KBM-7 (cell line): Measurements from ENCODE around the gene NUP62CL.
"Not testable (repeated sequence)": the region's sequence is repeated elsewhere in the genome, so short reads cannot be mapped to it uniquely, and the experiment has no call there.

ENCODE experiments used
- DNase-seq: peaks from one replicate; pipeline ENCODE4 v3.0.0-alpha.2; 2015
- in situ Hi-C: fragments of 300-500 bp; cut with MboI; formaldehyde crosslinking; loops from 2 replicates; pipeline ENCODE4 v1.14.3; 2020; ENCODE audit warnings: low sequenced_read_pairs, low pct_unique_long_range_greater_than_20kb, mixed read lengths

The NUP62CL gene

GRCh38 chrX:107205770-107206696 lies at the start of gene NUP62CL, which contains the start of gene DNAAF6:
Gene NUP62CL (minus strand): TSS chrX:107206433. CDS start chrX:107175146, 31,287 bp downstream.
Gene DNAAF6 (plus strand): TSS chrX:107206611. CDS start chrX:107212876, 6,265 bp downstream.
- in situ Hi-C loops = no loop called here

GRCh38 chrX:107228486-107228819 lies 22.2 kb upstream of the NUP62CL start:
- in situ Hi-C loops = no loop called here
- DNase-seq = no peak

More at GRCh38 chrX:107205770-107206696, at the start of gene NUP62CL, which contains the start of gene DNAAF6:
- DNase-seq = peak; percentile 97

- DNase-seq = peak; percentile 52
- in situ Hi-C loops = no loop called here
Measured at GRCh38 chrX:107227780-107228485, 21.7 kb upstream of the NUP62CL start.

GRCh38 chrX:107226757-107227156 lies 20.5 kb upstream of the NUP62CL start:
- in situ Hi-C loops = no loop called here
- DNase-seq = no peak

- no peak for DNase-seq
- in situ Hi-C loops = no loop called here
Measured at GRCh38 chrX:107213477-107213876, 7.2 kb upstream of the NUP62CL start.

GRCh38 chrX:107207943-107208342 lies 1.7 kb upstream of the NUP62CL start:
- no peak for DNase-seq
- in situ Hi-C loops = no loop called here

GRCh38 chrX:107207089-107207488 lies 856 bp upstream of the NUP62CL start:
- peak; percentile 5 for DNase-seq
- in situ Hi-C loops = no loop called here

- in situ Hi-C loops = no loop called here
- DNase-seq = no peak
Measured at GRCh38 chrX:107206697-107207065, 448 bp upstream of the NUP62CL start.

GRCh38 chrX:107204068-107204605 lies 2.1 kb downstream of the NUP62CL start:
- peak; percentile 65 for DNase-seq

GRCh38 chrX:107199491-107199890 lies 6.7 kb downstream of the NUP62CL start:
- in situ Hi-C loops = no loop called here
- no peak for DNase-seq

More at GRCh38 chrX:107204068-107204605, 2.1 kb downstream of the NUP62CL start:
- in situ Hi-C loops = no loop called here

- DNase-seq, in situ Hi-C loops: not testable (repeated sequence)
Measured at GRCh38 chrX:107198074-107198473, 8.2 kb downstream of the NUP62CL start.

- in situ Hi-C loops = no loop called here
- peak; percentile 3 for DNase-seq
Measured at GRCh38 chrX:107197319-107197718, 8.9 kb downstream of the NUP62CL start.

GRCh38 chrX:107171369-107172102 lies 34.7 kb downstream of the NUP62CL start:
- in situ Hi-C loops = no loop called here
- DNase-seq = no peak

GRCh38 chrX:107168712-107169111 lies 37.5 kb downstream of the NUP62CL start:
- in situ Hi-C loops = no loop called here
- DNase-seq = no peak

- in situ Hi-C loops = no loop called here
- DNase-seq = no peak
Measured at GRCh38 chrX:107168257-107168656, 38.0 kb downstream of the NUP62CL start.

- in situ Hi-C loops = no loop called here
- DNase-seq = no peak
Measured at GRCh38 chrX:107167163-107167921, 38.9 kb downstream of the NUP62CL start.

- in situ Hi-C loops, DNase-seq: not testable (repeated sequence)
Measured at GRCh38 chrX:107157618-107158017, 48.6 kb downstream of the NUP62CL start.

- in situ Hi-C loops, DNase-seq: not testable (repeated sequence)
Measured at GRCh38 chrX:107155621-107156430, 50.4 kb downstream of the NUP62CL start.
